Breast epithelium (tissue), 4 donors: ENCODE data around the gene ALKBH5. TPM values are rescaled to one million over a fixed set of nuclear protein-coding genes. Genes with fewer than 3 reads are reported as not detected.

Experiments used
- DNase-seq, 2 donors: peaks; one replicate each; pipeline ENCODE4 v3.0.0-alpha.2; 2019; ENCODE audit warnings: low spot score in 2 of 2
- H3K27ac ChIP-seq, 2 donors: fragments of 200-600 bp; sonication (generic) in 1 of 2; one replicate each; pipeline ENCODE4 v1.5.1; 2016 to 2019; ENCODE audit warnings: mild to moderate bottlenecking in 1 of 2
- H3K27me3 ChIP-seq, 2 donors: fragments of 200-600 bp; sonication (generic) in 1 of 2; one replicate each; pipeline versions ENCODE4 v1.5.1 to v1.6.0; 2017 to 2019; ENCODE audit warnings: control low read depth in 1 of 2, mild to moderate bottlenecking in 1 of 2
- H3K36me3 ChIP-seq: fragments of 200-600 bp; one replicate; pipeline ENCODE4 v1.5.1; 2019
- H3K4me1 ChIP-seq, 2 donors: fragments of 200-600 bp; sonication (generic); one replicate each; pipeline ENCODE4 v1.5.1; 2016 to 2019; ENCODE audit warnings: control low read depth in 1 of 2
- H3K4me3 ChIP-seq, 3 donors: fragments of 200-600 bp; sonication (generic); 1 replicate in 2 of 3; 2 replicates in 1 of 3; pipeline ENCODE4 v1.5.1; 2016 to 2019; ENCODE audit warnings: mild to moderate bottlenecking in 3 of 3, moderate library complexity in 2 of 3
- H3K9me3 ChIP-seq, 2 donors: fragments of 200-600 bp; sonication (generic) in 1 of 2; one replicate each; pipeline ENCODE4 v1.5.1; 2016 to 2019; ENCODE audit warnings: control low read depth in 1 of 2
- CTCF ChIP-seq, 3 donors: fragments of 450-650 bp; IDR thresholded peaks; one replicate each; pipeline ENCODE4 v1.5.1; 2016 to 2017; ENCODE audit warnings: antibody characterized with exemption in 3 of 3, mild to moderate bottlenecking in 3 of 3, moderate library complexity in 3 of 3
- POLR2A ChIP-seq: fragments of 450-650 bp; IDR thresholded peaks from one replicate; pipeline ENCODE4 v1.6.1; 2016; ENCODE audit warnings: antibody characterized with exemption, mild to moderate bottlenecking, moderate library complexity
- POLR2AphosphoS5 ChIP-seq, 3 donors: sonication (generic); formaldehyde crosslinking; IDR thresholded peaks; one replicate each; pipeline ENCODE4 v1.6.1; 2017; ENCODE audit warnings: antibody characterized with exemption in 3 of 3
- intact Hi-C: fragments of 100-400 bp; cut with DNase I; formaldehyde crosslinking; loops from one replicate; pipeline ENCODE4 v1.15.1; 2023; ENCODE audit warnings: low total_unique reads
- total RNA-seq, 3 donors: library from RNA; depleted of rRNA; stranded (reverse); fragments of >200 nt; gene quantifications; one replicate each; pipeline ENCODE4 v1.1.0, GENCODE V29; 2016

Gene ALKBH5
- total RNA-seq, 3 donors from 2014 or later: 80.0 to 90.0 (median 82.3) TPM

GRCh38 chr17:18161207-18162145 lies 22.2 kb upstream of the ALKBH5 start:
- intact Hi-C loops: no loop called here
- Histone ChIP-seq H3K36me3 (no peaks in the 10 kb centered on the region), H3K27me3 (no peaks in the 10 kb centered on the region), H3K4me1 (peaks cover 0 to 4% of the 10 kb centered on the region in 2 donors), H3K4me3 (no peak overlapping the region), H3K9me3 (no peaks in the 10 kb centered on the region), H3K27ac (no peak overlapping the region)
- TF ChIP-seq POLR2A (no peak), POLR2AphosphoS5 (IDR thresholded peaks at IDR 0.05) (no peak), CTCF (IDR thresholded peaks at IDR 0.05) (no peak)
- no peak for DNase-seq

GRCh38 chr17:18163547-18163946 lies 20.1 kb upstream of the ALKBH5 start:
- Histone ChIP-seq H3K36me3 (no peaks in the 10 kb centered on the region), H3K4me3 (no peak overlapping the region), H3K4me1 (peaks cover 0 to 2% of the 10 kb centered on the region in 2 donors), H3K9me3 (no peaks in the 10 kb centered on the region), H3K27ac (no peak overlapping the region), H3K27me3 (no peaks in the 10 kb centered on the region)
- TF ChIP-seq POLR2AphosphoS5 (IDR thresholded peaks at IDR 0.05) (no peak), POLR2A (no peak), CTCF (IDR thresholded peaks at IDR 0.05) (no peak)
- intact Hi-C loops: no loop called here
- DNase-seq: no peak

- Histone ChIP-seq H3K27me3 (no peaks in the 10 kb centered on the region), H3K27ac (no peak overlapping the region), H3K4me3 (no peak overlapping the region), H3K4me1 (no peaks in the 10 kb centered on the region), H3K9me3 (no peaks in the 10 kb centered on the region), H3K36me3 (no peaks in the 10 kb centered on the region)
- no peak for DNase-seq
- no peak for TF ChIP-seq POLR2A
- no peak for TF ChIP-seq CTCF (IDR thresholded peaks at IDR 0.05)
- TF ChIP-seq POLR2AphosphoS5 (IDR thresholded peaks at IDR 0.05): no peak
- intact Hi-C loops: no loop called here
Measured at GRCh38 chr17:18166894-18167293, 16.7 kb upstream of the ALKBH5 start.

- Histone ChIP-seq H3K9me3 (no peaks in the 10 kb centered on the region), H3K4me3 (no peak overlapping the region), H3K27me3 (no peaks in the 10 kb centered on the region), H3K27ac (no peak overlapping the region), H3K4me1 (no peaks in the 10 kb centered on the region), H3K36me3 (no peaks in the 10 kb centered on the region)
- intact Hi-C loops: no loop called here
- no peak for TF ChIP-seq POLR2AphosphoS5 (IDR thresholded peaks at IDR 0.05)
- TF ChIP-seq CTCF (IDR thresholded peaks at IDR 0.05): no peak
- TF ChIP-seq POLR2A: no peak
- DNase-seq: no peak
Measured at GRCh38 chr17:18167421-18167820, 16.2 kb upstream of the ALKBH5 start.

GRCh38 chr17:18172531-18173278 lies 10.9 kb upstream of the ALKBH5 start:
- H3K4me1 ChIP-seq: no peaks in the 10 kb centered on the region
- no peak overlapping the region for H3K4me3 ChIP-seq
- no peak overlapping the region for H3K27ac ChIP-seq
- TF ChIP-seq POLR2AphosphoS5 (IDR thresholded peaks at IDR 0.05) (no peak), POLR2A (no peak), CTCF (IDR thresholded peaks at IDR 0.05) (no peak)
- no peaks in the 10 kb centered on the region for H3K36me3 ChIP-seq
- no peaks in the 10 kb centered on the region for H3K9me3 ChIP-seq
- no peak for DNase-seq
- intact Hi-C loops: no loop called here
- H3K27me3 ChIP-seq: no peaks in the 10 kb centered on the region
